ENCODE data around the gene MPEG1.

MPEG1 gene

GRCh38 chr11:59225017-59225416 lies 12.3 kb upstream of the MPEG1 start:
- no peak for TF ChIP-seq CTCF (conservative IDR thresholded peaks at IDR 0.05; ENCODE audit: low read length)
- H3K4me3 ChIP-seq (ENCODE audit: low read length), result no peak overlapping the region
- no peak for DNase-seq (ENCODE audit: low read depth)

- DNase-seq (ENCODE audit: low read depth), result peak; percentile 45
- TF ChIP-seq CTCF (conservative IDR thresholded peaks at IDR 0.05; ENCODE audit: low read length), result no peak
- no peak overlapping the region for H3K4me3 ChIP-seq (ENCODE audit: low read length)
These were observed 11.7 kb upstream of the MPEG1 start for GRCh38 chr11:59224351-59224928.

- no peak for TF ChIP-seq CTCF (conservative IDR thresholded peaks at IDR 0.05; ENCODE audit: low read length)
- no peak for DNase-seq (ENCODE audit: low read depth)
- H3K4me3 ChIP-seq (ENCODE audit: low read length), result no peak overlapping the region
These were observed 10.9 kb upstream of the MPEG1 start for GRCh38 chr11:59223611-59224010.

GRCh38 chr11:59223177-59223576 lies 10.4 kb upstream of the MPEG1 start:
- DNase-seq (ENCODE audit: low read depth), result no peak
- no peak overlapping the region for H3K4me3 ChIP-seq (ENCODE audit: low read length)
- TF ChIP-seq CTCF (conservative IDR thresholded peaks at IDR 0.05; ENCODE audit: low read length), result no peak

GRCh38 chr11:59222464-59223060 lies 9.8 kb upstream of the MPEG1 start:
- TF ChIP-seq CTCF (conservative IDR thresholded peaks at IDR 0.05; ENCODE audit: low read length), result no peak
- no peak for DNase-seq (ENCODE audit: low read depth)
- H3K4me3 ChIP-seq (ENCODE audit: low read length), result no peak overlapping the region

- TF ChIP-seq CTCF (conservative IDR thresholded peaks at IDR 0.05; ENCODE audit: low read length), result peak; percentile 37
- DNase-seq (ENCODE audit: low read depth), result peak; percentile 82
These were observed 8.7 kb upstream of the MPEG1 start for GRCh38 chr11:59221441-59221840.

GRCh38 chr11:59219836-59220235 lies 7.1 kb upstream of the MPEG1 start:
- no peak overlapping the region for H3K4me3 ChIP-seq (ENCODE audit: low read length)
- no peak for DNase-seq (ENCODE audit: low read depth)
- TF ChIP-seq CTCF (conservative IDR thresholded peaks at IDR 0.05; ENCODE audit: low read length), result no peak

More at GRCh38 chr11:59221441-59221840, 8.7 kb upstream of the MPEG1 start:
- H3K4me3 ChIP-seq (ENCODE audit: low read length), result no peak overlapping the region
